SHP77 (cell line): ENCODE data around the gene MPEG1.
A peak's percentile ranks its signal among the peaks of the same experiment; 100 is the strongest.

Source experiments
- DNase-seq, 2 experiments: peaks; one replicate each; lab custom pipeline; 2025; lab: John Stamatoyannopoulos, UW

The MPEG1 gene, protein sequence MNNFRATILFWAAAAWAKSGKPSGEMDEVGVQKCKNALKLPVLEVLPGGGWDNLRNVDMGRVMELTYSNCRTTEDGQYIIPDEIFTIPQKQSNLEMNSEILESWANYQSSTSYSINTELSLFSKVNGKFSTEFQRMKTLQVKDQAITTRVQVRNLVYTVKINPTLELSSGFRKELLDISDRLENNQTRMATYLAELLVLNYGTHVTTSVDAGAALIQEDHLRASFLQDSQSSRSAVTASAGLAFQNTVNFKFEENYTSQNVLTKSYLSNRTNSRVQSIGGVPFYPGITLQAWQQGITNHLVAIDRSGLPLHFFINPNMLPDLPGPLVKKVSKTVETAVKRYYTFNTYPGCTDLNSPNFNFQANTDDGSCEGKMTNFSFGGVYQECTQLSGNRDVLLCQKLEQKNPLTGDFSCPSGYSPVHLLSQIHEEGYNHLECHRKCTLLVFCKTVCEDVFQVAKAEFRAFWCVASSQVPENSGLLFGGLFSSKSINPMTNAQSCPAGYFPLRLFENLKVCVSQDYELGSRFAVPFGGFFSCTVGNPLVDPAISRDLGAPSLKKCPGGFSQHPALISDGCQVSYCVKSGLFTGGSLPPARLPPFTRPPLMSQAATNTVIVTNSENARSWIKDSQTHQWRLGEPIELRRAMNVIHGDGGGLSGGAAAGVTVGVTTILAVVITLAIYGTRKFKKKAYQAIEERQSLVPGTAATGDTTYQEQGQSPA

DNA sequence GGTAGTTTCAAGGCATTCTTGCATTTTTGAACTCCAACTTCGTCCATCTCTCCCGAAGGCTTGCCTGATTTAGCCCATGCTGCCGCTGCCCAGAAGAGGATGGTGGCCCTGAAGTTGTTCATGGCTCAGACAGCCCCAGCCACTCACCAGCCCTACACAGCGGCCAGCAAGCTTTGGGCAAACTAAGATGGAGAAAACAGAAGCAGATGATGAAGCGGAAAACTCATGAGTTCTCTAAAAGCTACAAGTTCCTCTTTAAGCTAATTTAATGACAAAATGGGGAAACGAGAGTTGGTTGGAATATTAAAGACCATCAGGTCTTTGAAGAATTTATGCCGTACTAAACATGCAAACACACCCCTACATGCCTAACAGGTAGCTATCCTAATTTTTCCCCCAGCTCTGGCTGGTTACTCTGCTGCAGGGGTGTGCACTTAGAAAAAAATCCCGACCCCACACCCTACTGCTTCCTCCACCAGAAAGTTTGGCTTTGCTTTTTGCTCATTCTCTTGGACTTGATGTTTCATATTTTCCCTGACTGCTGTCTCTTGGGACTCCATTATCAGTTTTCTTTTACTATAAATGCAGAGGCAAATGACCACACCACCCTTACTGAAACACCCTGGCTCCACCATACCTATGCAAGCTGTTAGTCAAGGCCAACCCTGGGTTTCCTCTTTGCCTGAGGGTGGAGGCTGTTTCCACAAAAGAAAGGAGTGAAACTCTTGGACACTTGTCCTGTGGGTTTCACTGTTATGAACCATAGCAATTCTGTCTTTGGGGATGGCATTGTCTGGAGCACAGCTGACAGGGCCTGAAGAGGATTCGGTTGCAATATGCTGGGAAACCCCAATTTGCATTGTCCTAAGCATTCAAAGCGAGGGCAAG, at the start of gene MPEG1:
Gene MPEG1, minus strand, starts transcription at position 184 of the 888 bp plus-strand sequence. Its CDS starts 62 bp downstream, at position 122.
- no peak for DNase-seq

DNA sequence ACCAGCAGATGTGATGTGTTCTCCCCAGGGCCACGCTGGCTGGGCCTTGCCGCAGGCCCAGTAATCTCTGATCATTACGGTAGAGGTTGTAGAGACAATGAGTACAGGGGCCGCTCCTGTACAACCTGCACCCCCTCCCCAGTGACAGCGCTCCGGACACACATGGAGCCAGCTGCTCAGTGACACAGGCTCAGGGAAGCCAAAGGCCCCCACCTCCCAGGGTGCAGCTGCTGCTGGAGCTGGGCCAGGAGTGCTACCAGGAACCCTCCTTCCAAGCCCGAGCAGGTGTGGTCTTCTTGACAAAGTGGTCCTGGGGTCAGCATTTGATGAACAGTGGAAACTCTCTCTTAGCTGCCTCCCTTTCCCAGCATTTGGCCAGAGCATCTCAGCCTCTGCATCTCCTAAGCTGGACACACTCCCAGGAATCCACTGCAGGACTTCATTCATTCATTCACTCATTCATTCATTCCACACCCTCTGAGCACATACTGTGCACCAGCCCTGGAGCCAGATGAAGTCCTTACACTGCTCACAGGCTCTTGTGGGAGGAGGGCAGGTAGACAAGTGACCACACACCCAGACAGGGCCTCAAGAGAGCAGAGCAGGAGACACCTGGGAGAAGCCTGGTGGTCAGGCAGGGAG, 49.6 kb upstream of the MPEG1 start:
- DNase-seq = peak in 1 of 2 experiments; percentile 5

DNA sequence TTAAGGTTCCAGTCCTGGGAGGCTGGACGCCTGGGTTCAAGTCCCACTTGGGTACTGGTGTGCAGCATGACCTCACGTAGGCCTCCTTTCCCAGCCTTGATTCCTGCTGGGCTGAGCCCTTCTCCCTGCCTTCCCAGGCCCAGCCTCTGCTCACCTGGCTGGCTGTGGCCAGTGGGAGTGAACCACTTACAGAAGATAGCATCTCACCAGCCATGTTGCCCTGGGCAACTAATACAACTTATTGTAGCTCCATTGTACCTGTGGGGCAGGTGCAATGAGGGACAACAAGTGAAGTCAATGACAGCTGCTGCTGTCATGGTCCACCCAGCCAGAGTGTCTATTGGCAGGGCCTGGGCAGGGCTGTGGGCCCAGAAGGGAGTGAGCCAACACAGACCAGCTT, 48.4 kb upstream of the MPEG1 start:
- DNase-seq = no peak

DNA sequence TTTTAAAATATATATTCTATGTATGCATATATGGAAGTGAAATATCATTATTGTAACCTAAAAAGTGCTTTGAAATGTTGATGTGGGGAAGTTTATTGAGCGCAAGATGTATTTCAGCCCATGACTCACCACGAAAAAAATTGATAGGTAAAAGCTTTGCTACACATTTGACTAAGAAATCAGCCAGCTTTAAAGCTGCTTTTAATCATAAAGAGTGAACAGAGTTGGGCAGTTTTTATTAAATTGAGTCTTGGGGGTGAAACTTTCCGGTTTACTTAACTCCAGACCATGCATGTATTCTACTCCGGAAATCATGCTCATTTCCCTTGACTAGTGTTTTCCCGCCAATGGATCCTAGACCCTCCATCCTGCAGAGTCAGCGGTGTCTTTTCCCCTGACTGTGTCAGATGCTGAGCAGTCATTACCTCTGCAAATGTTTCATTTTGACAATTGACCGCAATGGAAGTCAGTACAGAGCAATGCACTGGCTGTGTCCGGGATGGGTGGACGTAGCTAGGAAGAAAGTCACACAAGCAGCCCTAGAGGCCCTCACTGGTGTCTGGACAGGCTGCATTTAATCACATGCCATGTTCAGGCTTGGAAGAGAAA, 47.2 kb upstream of the MPEG1 start:
- DNase-seq = no peak

DNA sequence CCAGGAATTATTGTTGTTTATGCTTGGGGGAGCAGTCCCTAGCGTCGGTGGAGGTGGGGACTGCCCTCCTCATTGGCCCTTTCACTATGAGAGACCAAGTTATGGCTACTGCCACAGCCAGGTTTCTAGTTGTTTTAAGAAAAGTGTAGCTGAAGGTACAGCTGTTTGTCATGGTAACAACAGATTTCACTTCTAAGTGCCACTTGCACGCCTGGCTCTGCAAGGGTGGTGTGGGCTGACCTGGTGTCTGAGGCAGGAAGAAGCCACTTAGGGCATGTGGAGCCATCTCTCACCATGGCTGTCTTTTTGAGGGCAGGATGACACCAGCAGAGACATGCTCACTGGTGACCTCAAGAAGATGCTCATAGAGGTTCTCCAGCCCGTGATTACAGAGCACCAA, 46.3 kb upstream of the MPEG1 start:
- DNase-seq = no peak

DNA sequence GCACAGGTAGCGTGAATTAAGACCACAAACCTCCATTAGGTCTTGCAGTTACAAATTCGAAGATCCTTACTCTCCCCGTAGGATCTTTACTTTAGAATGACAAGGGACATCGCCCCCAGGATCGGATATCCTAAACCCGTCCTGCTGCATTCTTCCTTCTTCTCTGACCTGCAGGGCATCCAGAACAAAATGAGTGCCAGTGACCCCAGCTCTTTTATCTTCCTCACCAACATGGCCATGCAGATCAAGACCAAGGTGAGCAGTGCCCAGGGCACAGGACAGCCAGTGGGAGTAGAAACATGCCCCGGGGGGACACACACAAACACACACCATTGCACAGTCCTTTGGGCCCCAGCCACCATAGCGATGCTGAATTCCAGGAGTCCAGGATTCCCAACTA, 42.6 kb upstream of the MPEG1 start:
- DNase-seq = no peak

DNA sequence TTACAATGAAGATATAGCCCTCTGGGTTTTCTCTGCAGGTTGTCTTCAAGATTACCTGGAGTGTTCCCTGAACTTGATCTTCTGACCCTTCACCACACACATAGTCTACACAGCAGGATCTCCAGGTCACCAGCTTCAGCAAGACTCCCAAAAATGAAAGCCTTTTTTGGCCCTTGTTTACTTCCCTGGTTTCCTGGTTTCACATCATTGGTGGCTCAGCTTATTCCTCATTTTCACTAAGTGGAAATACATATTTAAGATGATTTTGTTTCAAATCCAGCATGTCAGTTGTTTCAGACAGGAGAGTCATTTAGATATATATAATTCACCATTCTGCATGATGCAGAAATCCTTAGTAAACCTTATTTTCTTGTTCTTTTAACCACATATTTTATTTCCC, 41.6 kb upstream of the MPEG1 start:
- no peak for DNase-seq

DNA sequence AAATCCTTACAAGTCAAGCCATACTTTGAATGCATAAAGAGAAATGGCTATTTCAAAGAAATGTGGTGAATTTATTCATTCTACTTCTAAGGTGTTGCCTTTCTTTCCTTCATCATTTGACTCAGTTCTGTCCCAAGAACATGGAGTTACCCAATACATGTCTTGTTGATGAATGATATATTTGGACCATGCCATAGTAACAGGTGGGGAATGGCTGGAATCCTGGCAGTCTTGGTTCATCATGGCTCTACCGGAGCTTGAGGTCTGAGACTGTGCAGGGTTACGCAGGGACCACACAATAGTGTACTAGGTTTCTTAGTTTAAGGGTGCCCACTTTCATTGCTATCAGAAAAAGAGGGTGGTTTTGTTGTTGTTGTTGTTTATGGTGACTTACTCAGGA, 40.3 kb upstream of the MPEG1 start:
- no peak for DNase-seq

DNA sequence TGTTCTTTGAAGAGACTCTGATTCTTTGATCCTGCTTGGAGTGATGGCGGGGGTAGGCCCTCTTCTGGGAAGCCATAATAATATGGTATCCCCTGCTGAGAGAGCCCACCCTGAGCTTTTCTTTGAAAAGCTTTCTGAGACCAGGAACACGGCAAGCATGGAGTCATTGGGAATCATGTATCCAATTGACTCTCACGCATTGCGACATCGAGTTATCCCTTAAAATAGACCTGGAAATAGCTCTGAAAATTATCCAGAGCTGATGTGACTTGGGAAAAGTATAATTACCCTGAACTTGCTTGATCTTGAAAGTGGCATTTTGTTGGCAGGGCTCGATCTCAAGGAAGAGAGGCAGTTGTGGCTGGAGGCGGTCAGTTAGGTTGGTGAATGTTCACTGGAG, 36.8 kb upstream of the MPEG1 start:
- no peak for DNase-seq

DNA sequence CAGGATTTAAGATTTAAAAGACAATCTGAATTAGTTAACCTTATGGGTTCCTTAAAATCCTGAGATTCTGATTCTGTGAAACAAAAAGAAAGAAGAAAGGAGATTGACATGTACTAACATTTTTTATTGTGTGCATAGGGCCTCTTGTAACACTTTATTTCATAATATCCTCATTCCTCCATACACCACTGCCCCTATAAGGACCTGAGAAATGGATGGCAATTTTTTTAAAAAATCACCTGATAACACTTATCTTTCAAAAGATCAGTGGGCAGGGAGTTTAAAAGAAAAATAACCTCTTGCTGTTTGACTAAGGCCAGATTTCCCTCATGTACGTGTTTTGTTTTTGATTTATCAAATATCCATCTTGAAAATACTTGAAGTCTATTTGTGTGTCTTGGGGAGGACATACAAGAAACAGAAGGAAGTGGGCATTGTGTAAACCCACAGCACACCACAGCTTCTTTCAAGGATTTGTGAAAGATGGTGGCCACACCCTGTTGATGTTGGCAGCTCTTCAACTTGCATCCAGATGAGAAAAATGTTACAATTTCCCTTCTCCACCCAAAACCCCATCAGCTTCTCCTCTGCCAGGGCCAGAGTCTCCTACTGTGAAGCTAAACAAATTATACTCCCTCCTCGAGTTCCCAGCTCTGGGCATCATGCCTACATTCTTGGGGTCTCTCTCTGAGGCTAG, 35.0 kb upstream of the MPEG1 start:
- no peak for DNase-seq

DNA sequence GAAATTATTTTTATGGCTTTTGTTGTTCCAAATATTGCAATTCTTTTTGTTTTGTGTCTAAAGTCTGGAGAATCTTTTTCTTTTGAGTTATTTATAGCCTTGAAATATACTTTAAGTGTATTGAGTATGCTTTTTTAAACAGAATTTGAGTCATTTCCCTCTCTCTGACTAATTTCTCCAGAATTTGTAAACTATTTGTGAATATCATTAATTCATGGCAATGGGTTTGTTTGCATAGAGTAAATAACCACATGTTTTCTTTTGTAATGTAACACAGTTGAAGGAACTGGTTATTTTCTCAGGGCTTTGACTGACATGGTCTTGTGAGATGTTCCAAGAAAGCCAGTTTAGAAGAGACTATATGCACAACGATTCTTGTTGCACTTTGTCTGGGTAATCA, 30.9 kb upstream of the MPEG1 start:
- no peak for DNase-seq

DNA sequence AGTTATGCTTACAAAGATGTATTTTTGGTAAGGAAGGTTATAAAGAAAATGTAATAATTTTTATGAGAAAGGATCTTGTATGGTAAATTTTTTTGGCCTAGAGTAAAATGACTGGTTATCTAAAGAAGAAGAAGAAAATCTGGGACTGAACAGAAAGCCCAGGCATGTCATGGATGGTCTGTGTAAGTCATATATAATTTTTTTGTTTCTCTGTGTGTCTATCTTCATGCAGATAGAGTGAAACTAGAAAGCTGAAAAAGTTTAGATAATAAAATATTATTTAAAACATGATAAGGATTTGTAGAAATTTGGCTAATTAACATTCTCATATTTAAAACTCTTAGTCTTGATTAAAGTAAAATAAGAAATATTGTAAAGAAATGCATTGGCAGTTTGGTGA, 27.6 kb upstream of the MPEG1 start:
- no peak for DNase-seq

DNA sequence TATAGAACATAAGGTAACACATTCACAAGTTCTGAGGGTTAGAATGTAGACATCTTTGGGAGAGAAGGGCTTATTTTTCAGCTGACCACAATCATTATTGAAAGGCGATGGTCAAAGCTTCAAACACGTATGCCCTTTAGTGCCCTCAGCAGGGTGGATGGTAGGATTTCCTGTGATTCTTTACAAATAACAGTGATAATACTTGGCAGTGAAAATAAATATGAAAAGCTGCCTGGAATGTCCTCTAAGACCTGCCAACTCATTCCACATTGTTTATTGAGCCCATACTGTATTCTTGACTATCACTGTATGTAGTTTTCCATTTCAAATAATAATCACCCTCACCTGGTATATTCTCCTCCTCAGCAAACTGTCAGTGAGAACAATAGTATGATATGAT, 13.7 kb upstream of the MPEG1 start:
- DNase-seq = no peak

DNA sequence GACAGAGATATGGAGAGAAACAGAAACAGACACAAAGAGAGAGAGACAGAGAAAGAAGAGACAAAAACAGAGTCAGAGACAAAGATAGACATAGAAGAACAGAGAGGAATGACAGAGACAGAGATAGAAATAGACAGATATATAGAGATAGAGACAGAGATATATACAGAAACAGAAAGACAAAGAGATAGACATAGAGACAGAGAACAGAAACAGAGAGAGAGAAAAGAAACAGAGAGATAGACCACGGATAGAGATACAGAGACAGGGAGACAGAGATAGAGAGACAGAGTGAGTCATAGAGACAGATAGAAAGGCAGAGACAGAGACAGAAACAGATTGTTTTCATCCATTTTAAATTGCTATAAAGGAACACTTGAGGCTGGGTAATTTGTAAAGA, 12.3 kb upstream of the MPEG1 start:
- no peak for DNase-seq

DNA sequence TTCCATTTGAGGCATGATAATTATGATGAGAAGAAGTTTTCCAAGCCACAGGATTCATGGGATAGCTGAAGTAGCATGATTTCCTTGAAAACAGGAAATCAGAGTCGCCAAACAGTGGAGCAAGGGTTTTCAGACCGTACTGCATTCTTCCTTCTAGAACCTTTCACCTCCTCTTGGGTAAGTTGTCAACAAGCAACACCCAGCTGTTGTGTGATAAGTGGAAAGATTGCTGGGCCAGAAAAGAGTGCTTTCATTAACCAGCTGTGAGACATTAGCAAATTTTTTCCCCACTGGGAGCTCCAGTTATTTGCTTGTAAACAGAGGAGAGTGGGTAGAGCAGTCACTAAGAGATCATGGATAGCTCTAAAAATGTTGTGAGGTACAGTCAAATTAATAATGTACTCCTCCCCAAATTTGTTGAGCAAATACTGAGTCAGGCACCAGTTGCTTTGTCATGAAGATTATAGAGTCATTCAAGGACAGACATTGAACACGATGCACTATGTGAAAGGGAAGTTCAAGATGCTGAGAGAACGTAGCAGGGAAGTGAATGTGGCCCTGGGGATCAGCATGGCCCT, 11.7 kb upstream of the MPEG1 start:
- DNase-seq = no peak

DNA sequence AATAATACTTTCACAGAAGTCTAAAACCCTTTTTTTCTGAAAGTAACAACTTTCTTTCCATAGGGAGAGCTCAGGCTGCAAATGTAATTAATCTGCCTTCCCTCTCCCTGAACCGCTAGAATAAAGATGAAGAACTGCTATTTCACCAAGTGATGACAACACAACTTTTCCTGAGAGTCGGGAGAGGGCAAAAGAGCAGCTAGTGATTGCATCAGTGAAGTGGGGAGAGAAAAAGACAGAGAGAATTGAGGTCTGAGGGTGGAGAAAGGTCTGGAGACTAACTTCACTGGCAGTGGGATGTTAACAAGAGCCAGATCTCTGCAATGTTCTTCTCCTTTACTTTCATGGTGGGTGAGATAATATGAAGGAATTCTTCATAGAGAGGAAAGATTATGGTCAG, 10.9 kb upstream of the MPEG1 start:
- no peak for DNase-seq

DNA sequence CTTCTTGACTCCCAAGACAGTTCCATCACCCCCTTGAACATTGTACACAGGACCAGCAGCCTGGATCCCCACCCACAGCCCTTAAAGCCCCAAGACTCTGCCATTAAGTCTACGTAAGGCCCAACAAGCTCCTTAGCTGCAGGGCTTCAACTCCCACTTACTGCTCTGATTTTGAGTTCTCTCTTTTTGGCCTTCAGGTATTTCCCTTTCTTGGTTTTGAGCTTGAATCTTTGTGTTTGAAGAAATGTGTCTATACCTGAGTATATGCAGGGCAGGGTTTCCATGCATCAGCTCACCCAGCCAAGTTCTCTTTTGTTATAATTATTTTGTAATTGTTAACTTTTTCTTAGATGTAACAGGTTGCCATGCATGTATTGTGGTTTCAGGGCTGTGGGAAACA, 10.4 kb upstream of the MPEG1 start:
- no peak for DNase-seq

DNA sequence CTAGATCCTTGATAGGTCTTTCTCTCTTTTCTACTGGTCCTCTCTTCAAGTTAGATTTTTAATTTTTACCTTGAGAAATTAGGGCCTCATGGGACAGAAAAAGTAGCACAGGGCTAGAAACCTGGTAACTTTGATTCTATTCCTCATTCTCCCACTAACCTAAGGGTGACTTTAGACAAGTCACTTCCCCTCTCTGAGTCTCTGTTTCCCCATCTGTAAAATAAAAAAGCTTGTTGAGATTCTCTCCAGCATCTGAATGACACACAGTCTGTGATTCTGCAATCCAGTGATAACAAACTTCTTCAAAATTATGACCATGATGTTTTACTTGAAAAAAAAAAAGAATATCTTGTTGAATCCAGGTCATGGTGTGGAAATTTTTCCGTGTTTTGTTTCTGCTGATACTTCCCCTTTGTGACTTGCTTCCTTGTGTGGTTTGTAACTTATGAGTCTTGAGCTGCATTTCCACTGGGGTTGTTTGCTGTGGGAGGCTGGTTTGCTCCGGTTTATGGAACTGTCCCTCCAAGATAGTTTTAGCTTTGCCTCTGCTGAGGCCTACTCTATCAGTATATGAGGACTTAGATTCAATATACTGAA, 9.8 kb upstream of the MPEG1 start:
- no peak for DNase-seq

DNA sequence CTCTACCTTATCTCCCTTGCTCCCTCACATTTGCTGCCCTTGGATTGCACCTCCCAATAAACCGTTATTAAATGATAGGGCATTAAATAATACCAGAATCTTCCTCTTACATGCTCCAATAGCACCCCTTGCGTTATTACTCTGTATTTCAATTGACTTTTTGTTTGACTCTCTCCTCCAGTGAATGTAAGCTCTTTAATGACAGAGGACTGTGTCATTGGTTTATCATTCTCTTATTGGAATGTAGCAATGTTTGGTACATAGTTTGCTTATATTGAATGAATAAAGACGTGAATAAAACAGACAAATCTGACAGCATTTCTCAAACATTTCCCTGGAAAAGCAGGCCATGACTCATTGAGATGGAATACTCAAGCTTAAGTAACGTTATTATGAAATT, 8.7 kb upstream of the MPEG1 start:
- DNase-seq = no peak

DNA sequence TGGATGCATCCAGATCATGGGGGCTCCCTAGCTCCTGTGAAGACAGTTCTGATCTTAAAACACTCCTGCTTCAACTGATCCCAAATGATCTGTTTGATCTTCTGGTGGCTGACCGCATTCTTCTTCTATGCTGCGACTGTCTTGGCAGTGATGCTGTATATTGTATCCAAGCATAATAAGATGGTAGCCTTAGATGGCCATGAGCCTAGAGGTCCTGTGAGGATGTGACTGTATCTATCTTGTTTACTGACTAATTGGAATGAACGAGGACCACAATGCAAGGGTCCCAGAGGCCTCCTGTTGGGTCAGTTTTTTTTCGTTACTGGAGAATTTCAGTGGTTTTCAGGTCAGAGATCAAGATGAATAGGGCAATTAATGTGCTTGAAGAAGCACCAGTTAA, 7.1 kb upstream of the MPEG1 start:
- no peak for DNase-seq
